ENCODE data around the gene B3GAT3. TPM values are rescaled to one million over a fixed set of nuclear protein-coding genes. Genes with fewer than 3 reads are reported as not detected.

Gene B3GAT3
- total and polyA plus RNA-seq, 12 donors, result 6.8 to 41.2 (median 11.3) TPM

GRCh38 chr11:62575837-62576236 is 45.9 kb downstream of the B3GAT3 start:
- TF ChIP-seq CTCF (IDR thresholded peaks at IDR 0.05), result no peak
- 76 to 79% methylated on average over 14 of the region's 14 CpGs for WGBS, 2 donors
- Histone ChIP-seq H3K36me3 (peaks cover 0 to 72% (median 9%) of the 10 kb centered on the region in 9 donors), H3K9me3 (no peaks in the 10 kb centered on the region), H3K27me3 (no peaks in the 10 kb centered on the region), H3K27ac (peak overlapping the region in 9 of 10 donors; percentile 81 to 98 (median 92)), H3K4me3 (peak overlapping the region in 7 of 10 donors; percentile 67 to 95 (median 83)), H3K4me1 (peaks cover 11 to 61% (median 45%) of the 10 kb centered on the region in 9 donors)
- no peak for DNase-seq
- intact Hi-C loops (cut with DNase I), result loop anchor here in 2 of 10 donors (2.0 to 10.0 kb wide), 2 partner anchors 15 to 279 kb away; partner anchors contain the start of gene TUT1 (in 1 of the 2)
- no peak for ATAC-seq

- 55 to 57% methylated on average over 17 of the region's 17 CpGs for WGBS, 2 donors
- intact Hi-C loops (cut with DNase I), result loop anchor here in 2 of 10 donors (2.0 to 10.0 kb wide), 2 partner anchors 16 to 280 kb away; partner anchors contain the start of gene TUT1 (in 1 of the 2)
- Histone ChIP-seq H3K36me3 (peaks cover 0 to 72% (median 16%) of the 10 kb centered on the region in 9 donors), H3K27me3 (no peaks in the 10 kb centered on the region), H3K27ac (peak overlapping the region; percentile 81 to 98 (median 92)), H3K4me1 (peaks cover 11 to 67% (median 50%) of the 10 kb centered on the region in 9 donors), H3K4me3 (peak overlapping the region; percentile 52 to 95 (median 78)), H3K9me3 (no peaks in the 10 kb centered on the region)
- no peak for TF ChIP-seq CTCF (IDR thresholded peaks at IDR 0.05)
- ATAC-seq (no peak), DNase-seq (peak in 1 of 2 donors; percentile 39)
Observed at GRCh38 chr11:62575156-62575555, 46.6 kb downstream of the B3GAT3 start.

GRCh38 chr11:62574363-62575071 is 47.3 kb downstream of the B3GAT3 start:
- DNase-seq (peak; percentile 36 to 53), ATAC-seq (peak; percentile 3 to 38 (median 23))
- intact Hi-C loops (cut with DNase I), result loop anchor here in 2 of 10 donors (2.0 to 10.0 kb wide), 2 partner anchors 16 to 280 kb away; partner anchors contain the start of gene TUT1 (in 1 of the 2)
- TF ChIP-seq CTCF (IDR thresholded peaks at IDR 0.05), result no peak
- Histone ChIP-seq H3K36me3 (peaks cover 0 to 72% (median 22%) of the 10 kb centered on the region in 9 donors), H3K9me3 (no peaks in the 10 kb centered on the region), H3K4me1 (peaks cover 11 to 73% (median 54%) of the 10 kb centered on the region in 9 donors), H3K27ac (peak overlapping the region; percentile 81 to 98 (median 92)), H3K27me3 (no peaks in the 10 kb centered on the region), H3K4me3 (peak overlapping the region; percentile 52 to 95 (median 78))
- 1% methylated on average over 33 of the region's 33 CpGs for WGBS, 2 donors

- peak; percentile 95 to 97 (median 96) for ATAC-seq
- Histone ChIP-seq H3K9me3 (no peaks in the 10 kb centered on the region), H3K27me3 (no peaks in the 10 kb centered on the region), H3K27ac (peak within 1 kb of the TSS; percentile 81 to 98 (median 92)), H3K4me3 (peak within 1 kb of the TSS; percentile 71 to 95 (median 85)), H3K36me3 (peaks cover 0 to 72% (median 27%) of the 10 kb centered on the region in 9 donors), H3K4me1 (peaks cover 11 to 79% (median 54%) of the 10 kb centered on the region in 9 donors)
- TF ChIP-seq CTCF (IDR thresholded peaks at IDR 0.05), result no peak
- DNase-seq, result peak; percentile 97 to 100
- intact Hi-C loops (cut with DNase I), result loop anchor here in 2 of 10 donors (2.0 to 10.0 kb wide), 2 partner anchors 17 to 281 kb away; partner anchors contain the start of gene TUT1 (in 1 of the 2)
- 0% methylated on average over 46 of the region's 46 CpGs for WGBS, 2 donors
Observed at GRCh38 chr11:62573592-62574362, 48.0 kb downstream of the B3GAT3 start, which contains the start of gene EEF1G. EEF1G (minus strand) TSS chr11:62573891; CDS start chr11:62573842, 49 bp downstream.
